Sigmoid colon (tissue), 4 donors: ENCODE data around the gene DDR2.

ENCODE experiments used
- CTCF ChIP-seq, 4 experiments: fragments of 450-650 bp in 3 of 4; fragments of 200-600 bp in 1 of 4; IDR thresholded peaks; one replicate each; pipeline ENCODE4 v1.5.1; 2016 to 2019; ENCODE audit warnings: antibody characterized with exemption in 4 of 4, mild to moderate bottlenecking in 3 of 4, moderate library complexity in 2 of 4
- POLR2A ChIP-seq, 2 donors: fragments of 450-650 bp; IDR thresholded peaks; one replicate each; pipeline ENCODE4 v1.6.1; 2016; ENCODE audit warnings: antibody characterized with exemption in 2 of 2, mild to moderate bottlenecking in 2 of 2, moderate library complexity in 2 of 2
- POLR2AphosphoS5 ChIP-seq, 4 donors: sonication (generic); formaldehyde crosslinking; IDR thresholded peaks; one replicate each; pipeline ENCODE4 v1.6.1; 2017; ENCODE audit warnings: antibody characterized with exemption in 4 of 4

GRCh38 chr1:162660574-162660973 lies 28.3 kb downstream of the DDR2 start:
- no peak for TF ChIP-seq CTCF (IDR thresholded peaks at IDR 0.05)
- TF ChIP-seq POLR2A (IDR thresholded peaks at IDR 0.05): no peak
- no peak for TF ChIP-seq POLR2AphosphoS5 (IDR thresholded peaks at IDR 0.05)
